ENCODE results near the gene RALA. TPM values are rescaled to one million over a fixed set of nuclear protein-coding genes. Genes with fewer than 3 reads are reported as not detected.

Gene RALA, protein sequence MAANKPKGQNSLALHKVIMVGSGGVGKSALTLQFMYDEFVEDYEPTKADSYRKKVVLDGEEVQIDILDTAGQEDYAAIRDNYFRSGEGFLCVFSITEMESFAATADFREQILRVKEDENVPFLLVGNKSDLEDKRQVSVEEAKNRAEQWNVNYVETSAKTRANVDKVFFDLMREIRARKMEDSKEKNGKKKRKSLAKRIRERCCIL
- total RNA-seq (2014; rRNA removed; shearing (Covaris generic); ENCODE audit: low replicate concordance): 14.7 and 31.1 TPM in 2 replicates

DNA sequence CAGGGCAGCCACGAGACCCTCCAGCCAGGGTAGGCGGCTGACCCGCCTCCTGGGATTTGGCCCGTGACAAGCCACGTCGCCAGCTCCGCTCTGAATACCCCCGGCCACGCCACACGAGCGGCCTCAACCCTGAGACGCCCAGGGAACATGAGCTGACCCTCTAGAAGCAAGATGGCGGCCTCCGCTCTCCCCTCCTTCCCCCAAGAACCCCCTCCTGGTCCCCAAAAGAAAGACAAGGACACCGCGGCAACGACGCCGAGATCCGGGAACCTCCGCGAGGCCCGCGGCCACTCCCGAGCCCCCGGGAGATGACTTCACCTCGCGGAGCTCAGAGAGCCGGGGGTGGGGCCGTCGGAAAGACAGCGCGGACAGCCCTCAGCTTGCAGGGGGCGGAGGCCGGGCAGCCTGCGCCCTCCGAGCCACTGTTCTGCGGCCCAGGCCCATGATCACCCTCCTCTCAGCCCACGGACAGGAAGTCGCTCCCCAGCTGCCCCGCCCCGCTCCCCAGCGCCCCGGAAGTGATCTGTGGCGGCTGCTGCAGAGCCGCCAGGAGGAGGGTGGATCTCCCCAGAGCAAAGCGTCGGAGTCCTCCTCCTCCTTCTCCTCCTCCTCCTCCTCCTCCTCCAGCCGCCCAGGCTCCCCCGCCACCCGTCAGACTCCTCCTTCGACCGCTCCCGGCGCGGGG is at the start of gene RALA:
Gene RALA, plus strand, starts transcription at position 526 of the 685 bp plus-strand sequence. CDS start 63,096 bp downstream, outside the sequence.
- peak; percentile 97 for DNase-seq
- Histone ChIP-seq H3K27me3 (no peaks in the 10 kb centered on the region), H3K36me3 (peaks cover 8% of the 10 kb centered on the region), H3K4me3 (peak within 1 kb of the TSS; percentile 85), H3K9me3 (no peaks in the 10 kb centered on the region)

DNA sequence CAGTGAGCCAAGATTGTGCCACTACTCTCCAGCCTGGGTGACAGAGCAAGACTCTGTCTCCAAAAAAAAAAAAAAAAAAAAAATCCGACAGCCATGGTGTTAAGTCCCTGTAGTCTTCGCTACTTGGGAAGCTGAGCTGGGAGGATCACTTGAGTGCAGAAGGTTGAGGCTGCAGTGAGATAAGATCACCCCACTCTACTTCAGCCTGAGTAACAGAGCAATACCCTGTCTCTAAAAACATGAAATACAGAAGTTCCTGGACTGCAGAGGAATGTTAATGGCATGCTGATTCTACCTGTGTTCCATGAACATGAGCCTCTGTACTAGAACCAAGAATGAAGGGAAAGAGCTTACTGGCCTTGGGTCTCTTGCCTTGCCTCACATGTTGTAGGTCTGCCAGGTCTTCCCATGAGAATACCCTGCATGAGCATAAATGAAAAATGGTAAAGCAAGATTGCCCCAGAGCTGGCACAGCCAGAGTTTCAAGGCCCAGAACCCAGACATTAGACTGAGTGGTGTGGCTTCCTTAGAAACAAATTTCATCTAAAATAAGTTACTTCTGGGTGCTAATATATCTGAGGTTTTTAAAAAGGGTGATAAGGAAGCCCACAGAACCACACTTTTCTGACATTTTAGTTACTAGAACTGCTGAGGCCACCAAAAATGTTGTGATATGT is 48.6 kb upstream of the RALA start:
- Histone ChIP-seq H3K36me3 (peaks cover 29% of the 10 kb centered on the region), H3K27me3 (no peaks in the 10 kb centered on the region), H3K9me3 (no peaks in the 10 kb centered on the region), H3K4me3 (no peak overlapping the region)
- DNase-seq: no peak

DNA sequence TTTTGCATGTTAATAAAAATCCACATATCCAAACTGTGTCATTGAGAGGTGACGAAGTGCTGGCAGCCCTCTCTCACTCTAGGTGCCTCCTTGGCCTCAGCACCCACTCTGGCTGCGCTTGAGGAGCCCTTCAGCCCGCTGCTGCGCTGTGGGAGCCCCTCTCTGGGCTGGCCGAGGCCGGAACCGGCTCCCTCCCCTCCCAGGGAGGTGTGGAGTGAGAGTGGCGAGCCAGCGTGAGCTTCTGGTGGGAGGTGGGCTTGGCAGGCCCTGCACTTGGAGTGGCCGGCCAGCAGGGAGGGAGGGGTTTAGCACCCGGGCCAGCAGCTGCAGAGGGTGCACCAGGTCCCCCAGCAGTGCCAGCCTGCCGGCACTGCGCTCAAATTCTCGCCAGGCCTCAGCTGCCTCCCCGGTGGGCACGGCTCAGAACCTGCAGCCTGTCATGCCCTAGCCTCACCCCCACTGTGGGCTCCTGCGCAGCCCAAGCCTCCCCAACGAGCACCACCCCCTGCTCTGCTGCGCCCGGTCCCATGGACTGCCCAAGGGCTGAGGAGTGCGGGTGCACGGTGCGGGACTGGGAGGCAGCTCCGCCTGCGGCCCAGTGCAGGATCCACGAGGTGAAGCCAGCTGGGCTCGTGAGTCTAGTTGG is 46.0 kb upstream of the RALA start:
- H3K36me3 ChIP-seq: peaks cover 9% of the 10 kb centered on the region
- no peaks in the 10 kb centered on the region for H3K9me3 ChIP-seq
- no peak for DNase-seq
- no peaks in the 10 kb centered on the region for H3K27me3 ChIP-seq
- no peak overlapping the region for H3K4me3 ChIP-seq

DNA sequence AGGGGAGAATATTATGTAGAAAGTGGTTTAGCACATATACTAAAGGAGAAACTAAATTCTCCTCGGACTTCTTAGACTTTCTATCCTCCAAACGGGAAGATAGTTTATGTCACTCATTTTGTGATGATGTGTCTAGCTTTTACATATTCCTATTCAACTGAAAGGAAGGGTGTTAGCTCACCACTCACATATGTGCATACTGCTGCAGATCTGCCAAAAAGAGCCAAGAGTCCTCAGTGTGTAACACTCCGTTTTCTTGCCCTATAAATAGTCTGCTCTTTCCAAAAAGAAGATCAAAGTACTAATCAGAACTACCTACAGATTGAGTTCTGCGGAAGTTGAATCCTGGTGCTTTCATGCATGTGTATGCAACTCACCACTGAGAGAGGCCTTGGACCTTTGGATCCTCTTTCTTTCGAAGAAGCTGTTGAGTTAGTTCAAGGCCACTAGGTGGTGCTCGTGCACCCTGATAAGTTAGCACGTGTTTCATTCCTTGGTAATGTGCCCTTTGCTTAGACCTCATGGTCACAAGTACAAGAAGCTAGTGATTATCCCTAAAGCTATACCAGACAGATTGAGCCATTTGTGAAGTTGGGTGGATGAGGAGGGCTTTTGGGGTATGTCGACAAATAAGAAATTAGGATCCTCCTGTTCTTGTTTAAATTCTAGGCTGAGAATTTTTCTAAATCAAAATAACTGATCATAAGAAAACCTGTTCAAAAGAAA is 43.1 kb upstream of the RALA start:
- Histone ChIP-seq H3K9me3 (no peaks in the 10 kb centered on the region), H3K27me3 (no peaks in the 10 kb centered on the region), H3K4me3 (no peak overlapping the region), H3K36me3 (peaks cover 4% of the 10 kb centered on the region)
- peak; percentile 55 for DNase-seq

DNA sequence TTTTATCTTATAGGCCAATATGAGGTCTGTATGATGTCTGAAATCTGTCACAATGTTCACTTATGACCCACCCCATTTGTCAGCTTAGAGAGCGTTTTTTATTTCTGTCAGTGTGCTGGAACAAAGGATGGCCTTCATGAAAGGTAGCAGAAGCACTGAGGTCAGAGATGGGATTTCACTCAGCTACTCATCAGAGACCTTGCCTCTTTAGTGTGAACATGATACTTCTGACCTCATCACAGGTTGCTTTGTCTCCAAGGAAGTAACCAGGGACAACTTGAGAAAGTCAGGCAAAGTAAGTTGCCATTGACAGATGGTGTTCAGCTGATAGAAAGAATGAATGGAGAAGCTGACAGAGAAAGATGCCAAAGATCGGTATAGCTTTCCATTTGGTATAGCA is 40.8 kb upstream of the RALA start:
- Histone ChIP-seq H3K27me3 (no peaks in the 10 kb centered on the region), H3K4me3 (no peak overlapping the region), H3K36me3 (no peaks in the 10 kb centered on the region), H3K9me3 (no peaks in the 10 kb centered on the region)
- no peak for DNase-seq

DNA sequence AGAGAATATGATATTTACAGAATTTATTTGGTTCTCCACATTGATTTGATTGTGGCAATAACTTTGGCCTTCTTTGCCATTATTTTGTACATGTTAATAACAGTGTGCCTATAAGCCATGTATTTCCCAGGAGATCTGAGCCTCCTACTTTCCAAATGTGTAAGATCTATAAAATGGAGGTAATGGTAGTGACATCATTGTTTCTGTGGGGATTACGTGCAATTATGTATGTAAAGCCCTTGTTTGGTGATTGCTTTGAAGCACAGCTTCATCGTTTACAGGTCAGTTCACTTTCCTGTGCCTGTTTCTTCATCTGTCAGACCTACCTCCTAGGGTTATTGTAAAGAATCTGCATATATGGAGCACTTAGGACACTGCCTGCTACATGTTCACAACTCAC is 39.8 kb upstream of the RALA start:
- Histone ChIP-seq H3K9me3 (no peaks in the 10 kb centered on the region), H3K4me3 (no peak overlapping the region), H3K36me3 (no peaks in the 10 kb centered on the region), H3K27me3 (no peaks in the 10 kb centered on the region)
- no peak for DNase-seq

DNA sequence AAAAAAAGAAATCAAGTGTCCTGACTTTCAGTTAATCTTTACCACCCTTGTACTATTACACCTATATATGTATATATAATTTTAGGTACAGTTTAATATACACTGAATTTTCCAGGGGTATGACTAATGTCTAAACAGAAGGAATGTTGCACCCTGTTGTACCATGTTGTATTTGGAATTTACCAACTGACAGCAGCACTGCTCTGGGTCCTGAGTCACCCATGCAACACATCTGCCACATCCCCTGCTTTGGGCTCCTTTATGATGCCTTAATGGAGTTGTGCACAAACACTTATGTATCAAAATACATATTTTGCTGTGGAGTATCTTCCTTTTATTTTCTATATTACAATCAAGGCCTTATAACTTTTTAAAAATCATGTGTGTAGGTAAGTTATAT is 36.0 kb upstream of the RALA start:
- no peaks in the 10 kb centered on the region for H3K27me3 ChIP-seq
- no peak overlapping the region for H3K4me3 ChIP-seq
- peak; percentile 13 for DNase-seq
- no peaks in the 10 kb centered on the region for H3K36me3 ChIP-seq
- no peaks in the 10 kb centered on the region for H3K9me3 ChIP-seq

DNA sequence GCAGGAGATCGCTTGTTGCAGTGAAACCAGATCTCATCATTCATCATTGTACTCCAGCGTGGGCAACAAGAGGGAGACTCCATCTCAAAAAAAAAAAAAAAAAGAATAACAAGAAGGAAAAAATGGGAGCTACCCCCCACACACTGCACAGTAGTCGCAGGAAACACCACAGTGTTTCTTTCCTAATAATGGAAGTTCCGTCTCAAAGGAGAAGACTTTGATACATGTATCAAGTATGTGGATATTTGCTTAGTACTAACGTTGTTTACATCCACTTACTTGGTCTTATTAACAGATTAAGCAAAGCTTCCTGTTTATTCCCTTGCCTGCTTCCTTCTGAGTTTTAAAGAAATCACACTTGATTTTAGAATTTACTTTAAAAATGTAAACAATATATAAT is 35.0 kb upstream of the RALA start:
- H3K36me3 ChIP-seq: no peaks in the 10 kb centered on the region
- H3K4me3 ChIP-seq: no peak overlapping the region
- H3K27me3 ChIP-seq: no peaks in the 10 kb centered on the region
- no peaks in the 10 kb centered on the region for H3K9me3 ChIP-seq
- no peak for DNase-seq

DNA sequence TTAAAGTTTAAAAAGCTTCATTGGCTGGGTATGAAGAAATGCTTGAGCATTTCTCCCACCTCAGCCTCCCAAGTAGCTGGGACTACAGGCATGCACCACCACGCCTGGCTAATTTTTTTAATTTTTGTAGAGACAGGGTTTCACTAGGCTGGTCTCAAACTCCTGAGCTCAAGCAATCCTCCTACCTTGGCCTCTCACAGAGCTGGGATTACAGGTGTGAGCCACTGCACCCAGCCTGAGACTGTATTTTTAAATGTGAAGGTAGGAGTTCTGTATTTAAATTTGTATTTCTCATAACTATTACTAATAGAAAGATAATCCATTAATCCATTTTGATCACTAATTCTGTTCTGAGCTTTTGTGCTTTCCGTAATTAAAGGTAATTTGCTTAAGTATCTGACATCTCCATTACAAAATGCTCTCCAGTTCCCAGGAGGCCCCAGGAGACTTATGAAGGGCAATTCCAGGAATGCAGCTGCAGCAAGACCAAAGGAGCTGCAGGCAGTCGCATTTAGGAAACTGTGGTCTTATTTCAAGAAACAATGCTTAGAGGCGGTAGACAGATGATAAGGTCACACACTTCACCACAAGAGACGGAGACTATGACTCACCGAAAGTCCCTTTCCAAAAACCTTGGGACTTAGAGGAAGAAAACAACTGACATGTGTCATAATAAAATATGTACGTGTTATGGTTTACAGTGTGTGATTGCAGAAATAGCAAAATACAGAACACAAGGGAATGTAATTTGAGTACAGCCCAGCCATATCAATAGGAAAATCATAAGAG is 33.9 kb upstream of the RALA start:
- Histone ChIP-seq H3K27me3 (no peaks in the 10 kb centered on the region), H3K4me3 (no peak overlapping the region)
- DNase-seq: peak; percentile 30

DNA sequence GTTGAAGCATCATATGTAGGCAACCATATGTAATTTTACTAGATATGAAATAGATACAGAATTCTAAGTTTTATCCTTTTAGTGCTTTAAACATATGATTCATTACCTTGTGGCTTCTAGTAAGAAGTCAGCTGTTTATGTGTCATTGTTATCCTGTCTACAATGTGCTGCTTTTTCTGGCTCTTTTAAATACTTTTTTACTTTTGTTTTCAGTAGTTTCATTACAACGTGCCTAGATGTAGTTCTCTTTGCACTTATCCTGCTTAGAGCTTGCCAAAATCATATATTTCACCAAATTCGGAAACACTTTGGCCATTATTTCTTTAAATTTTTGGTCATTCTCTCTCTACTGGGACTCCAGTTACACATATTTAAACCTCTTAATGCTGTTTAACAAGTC is 30.8 kb upstream of the RALA start:
- DNase-seq: no peak
- no peaks in the 10 kb centered on the region for H3K27me3 ChIP-seq
- H3K9me3 ChIP-seq: no peaks in the 10 kb centered on the region
- no peaks in the 10 kb centered on the region for H3K36me3 ChIP-seq
- no peak overlapping the region for H3K4me3 ChIP-seq

More for the DNA sequence above, 33.9 kb upstream of the RALA start:
- H3K36me3 ChIP-seq: no peaks in the 10 kb centered on the region
- H3K9me3 ChIP-seq: no peaks in the 10 kb centered on the region

DNA sequence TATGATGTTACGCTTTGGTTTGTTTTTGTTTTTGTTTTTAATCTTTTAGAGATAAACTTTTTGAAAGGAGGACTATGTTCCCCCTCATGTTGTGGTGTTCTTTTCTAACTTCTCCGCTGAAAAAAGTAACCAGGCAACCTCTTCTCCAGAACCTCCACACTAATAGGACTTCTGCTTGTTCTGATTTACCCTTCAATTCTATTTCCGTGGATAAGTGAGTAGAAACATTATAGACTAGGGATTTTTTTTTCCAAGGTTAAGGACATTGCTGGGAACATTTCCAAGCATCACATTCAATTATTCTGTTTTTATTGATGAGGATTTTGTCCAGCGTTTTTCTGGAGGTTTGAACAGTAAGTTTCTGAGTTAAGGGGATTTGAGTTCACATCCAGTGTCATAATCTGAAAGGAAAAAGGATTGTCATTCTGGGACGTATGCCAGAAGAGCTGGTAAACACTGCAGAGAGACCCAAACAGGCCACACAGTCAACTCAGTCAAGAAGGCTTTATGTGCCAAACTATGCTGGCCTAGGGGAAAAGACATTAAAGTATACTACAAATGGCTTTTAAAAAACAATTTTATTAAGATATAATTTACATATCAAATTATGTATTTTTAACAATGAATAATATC is 28.3 kb upstream of the RALA start:
- Histone ChIP-seq H3K27me3 (no peaks in the 10 kb centered on the region), H3K36me3 (no peaks in the 10 kb centered on the region), H3K4me3 (no peak overlapping the region), H3K9me3 (no peaks in the 10 kb centered on the region)
- peak; percentile 6 for DNase-seq

DNA sequence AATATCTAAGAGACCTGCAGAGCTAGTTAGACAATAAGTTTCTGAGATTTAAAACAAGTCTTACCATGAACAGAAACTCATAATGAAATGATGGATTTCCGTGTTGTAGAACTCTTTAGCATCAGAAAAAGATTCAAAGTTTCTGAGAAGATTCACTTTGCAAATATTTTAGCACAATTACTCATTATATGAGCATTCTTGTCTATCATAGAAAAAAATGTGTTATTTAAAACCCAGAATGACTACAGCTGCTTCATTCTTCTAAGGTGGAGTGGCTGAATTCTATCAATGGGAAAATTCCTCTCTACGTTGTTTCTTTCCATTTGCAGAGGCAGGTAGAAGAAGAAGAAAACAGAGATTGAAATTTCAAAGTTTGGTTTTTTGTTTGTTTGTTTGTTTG is 21.0 kb upstream of the RALA start:
- Histone ChIP-seq H3K27me3 (no peaks in the 10 kb centered on the region), H3K9me3 (no peaks in the 10 kb centered on the region), H3K4me3 (no peak overlapping the region), H3K36me3 (no peaks in the 10 kb centered on the region)
- DNase-seq: no peak

DNA sequence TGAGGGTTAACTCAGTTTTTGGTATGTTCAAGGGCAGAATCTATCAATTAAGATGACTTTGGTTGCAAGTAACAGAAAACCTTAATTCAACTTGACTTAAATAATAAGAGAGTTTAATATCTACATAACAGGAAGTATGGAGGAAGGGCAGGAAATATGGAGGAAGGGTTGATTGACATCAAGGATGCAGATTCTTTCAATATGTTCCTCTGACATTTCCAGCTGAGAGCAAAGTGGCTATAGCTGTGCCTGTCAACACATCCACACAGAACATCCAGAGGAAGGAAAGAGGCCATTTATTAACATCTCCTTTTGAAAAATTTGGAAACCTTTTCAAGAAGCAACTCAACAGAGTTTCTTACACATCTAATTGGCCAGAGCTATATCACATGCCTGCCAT is 19.4 kb upstream of the RALA start:
- Histone ChIP-seq H3K27me3 (no peaks in the 10 kb centered on the region), H3K36me3 (no peaks in the 10 kb centered on the region), H3K4me3 (no peak overlapping the region), H3K9me3 (no peaks in the 10 kb centered on the region)
- DNase-seq: no peak

DNA sequence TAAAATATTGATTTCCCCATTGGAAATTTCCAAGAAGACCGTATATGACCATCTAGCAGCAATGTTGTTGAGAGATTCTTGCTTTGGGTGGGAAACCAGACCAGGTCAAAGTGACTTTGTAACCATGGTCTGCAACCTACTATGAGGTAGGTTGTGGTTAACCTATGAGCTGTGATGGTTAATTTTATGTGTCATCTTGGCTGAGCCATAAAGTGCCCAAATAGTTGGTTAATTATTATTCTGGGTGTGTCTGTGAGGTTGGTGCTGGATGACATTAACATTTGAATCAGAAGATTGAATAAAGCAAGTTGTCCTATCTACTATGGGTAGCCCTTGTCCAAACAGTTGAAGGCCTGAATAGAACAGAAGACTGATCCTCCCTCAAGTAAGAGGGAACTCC is 18.3 kb upstream of the RALA start:
- H3K27me3 ChIP-seq: no peaks in the 10 kb centered on the region
- no peak overlapping the region for H3K4me3 ChIP-seq
- DNase-seq: no peak
- H3K36me3 ChIP-seq: no peaks in the 10 kb centered on the region
- H3K9me3 ChIP-seq: no peaks in the 10 kb centered on the region

DNA sequence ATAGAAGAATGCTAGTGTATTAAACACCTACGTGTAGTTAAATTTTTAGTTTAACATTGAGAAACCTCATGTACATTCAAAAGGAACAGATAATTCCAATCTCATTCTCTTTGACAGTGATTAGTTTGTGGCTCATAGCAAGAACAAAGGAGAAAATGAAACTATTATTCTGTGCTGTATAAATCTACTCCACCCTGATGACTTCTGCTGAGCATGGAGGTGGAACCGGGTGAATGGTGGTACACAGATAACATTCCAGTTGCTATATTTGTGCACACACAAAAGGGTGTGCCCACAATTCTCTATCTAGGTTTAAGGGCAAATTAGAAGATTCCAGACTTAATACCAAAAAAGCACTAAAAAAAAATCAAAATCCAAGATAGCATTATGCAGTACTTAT is 17.0 kb upstream of the RALA start:
- no peaks in the 10 kb centered on the region for H3K27me3 ChIP-seq
- no peak overlapping the region for H3K4me3 ChIP-seq
- no peak for DNase-seq
- H3K9me3 ChIP-seq: no peaks in the 10 kb centered on the region
- no peaks in the 10 kb centered on the region for H3K36me3 ChIP-seq

DNA sequence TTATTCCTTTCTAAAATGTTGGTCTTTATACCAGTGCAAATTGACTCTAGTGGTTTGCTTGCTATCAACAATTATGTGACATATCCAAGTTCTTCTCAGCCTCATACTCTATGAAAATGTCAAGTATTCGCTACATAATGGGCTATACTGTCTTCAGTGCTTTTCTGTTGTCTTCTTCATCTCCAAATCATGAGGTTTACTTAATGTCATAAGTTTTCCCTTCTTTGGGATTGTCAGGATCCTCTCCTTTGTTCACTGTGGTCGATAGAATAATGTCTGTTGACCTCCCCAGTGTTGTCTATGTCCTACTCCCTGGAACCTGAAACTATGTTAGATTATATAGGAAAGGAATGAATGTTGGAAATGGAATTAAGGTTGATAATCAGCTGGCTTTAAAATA is 16.4 kb upstream of the RALA start:
- Histone ChIP-seq H3K9me3 (no peaks in the 10 kb centered on the region), H3K4me3 (no peak overlapping the region), H3K36me3 (no peaks in the 10 kb centered on the region), H3K27me3 (no peaks in the 10 kb centered on the region)
- DNase-seq: no peak
